Neuronal stem cell (in vitro differentiated cells): ENCODE data around the gene SIGLEC11.
"Not testable (repeated sequence)": the region's sequence is repeated elsewhere in the genome, so short reads cannot be mapped to it uniquely, and the experiment has no call there.

Experiments used
- DNase-seq: peaks from one replicate; pipeline ENCODE4 v3.0.0-alpha.2; 2013; ENCODE audit warnings: low spot score
- H2AFZ ChIP-seq: one replicate; pipeline ENCODE4 v1.6.1; 2013; ENCODE audit warnings: mild to moderate bottlenecking, low read length, inconsistent platforms
- H2AK5ac ChIP-seq: 2 replicates; pipeline ENCODE4 v1.6.1; 2013; ENCODE audit warnings: low read depth, mild to moderate bottlenecking, inconsistent platforms, low read length, moderate library complexity, mixed read lengths
- H2BK120ac ChIP-seq: 2 replicates; pipeline ENCODE4 v1.6.1; 2013; ENCODE audit warnings: low read depth, mild to moderate bottlenecking, inconsistent platforms, low read length, moderate library complexity, mixed read lengths
- H2BK12ac ChIP-seq: one replicate; pipeline ENCODE4 v1.6.1; 2013; ENCODE audit warnings: low read length, inconsistent platforms
- H2BK15ac ChIP-seq: 2 replicates; pipeline ENCODE4 v1.6.1; 2013; ENCODE audit warnings: mild to moderate bottlenecking, low read length, inconsistent platforms, mixed read lengths
- H2BK5ac ChIP-seq: one replicate; pipeline ENCODE4 v1.6.1; 2013; ENCODE audit warnings: inconsistent platforms, mild to moderate bottlenecking, low read length, moderate library complexity
- H3K14ac ChIP-seq: one replicate; pipeline ENCODE4 v1.6.1; 2013; ENCODE audit warnings: low read length, inconsistent platforms
- H3K18ac ChIP-seq: 2 replicates; pipeline ENCODE4 v1.6.1; 2013; ENCODE audit warnings: low read length, inconsistent platforms
- H3K23ac ChIP-seq: 2 replicates; pipeline ENCODE4 v1.6.1; 2013; ENCODE audit warnings: low read depth, mild to moderate bottlenecking, mixed read lengths, low read length, inconsistent platforms; ENCODE audit not compliant: poor library complexity
- H3K27ac ChIP-seq: replicated peaks from 3 replicates; pipeline ENCODE4 v1.5.1; 2013; ENCODE audit warnings: low read length, inconsistent platforms
- H3K27me3 ChIP-seq, 3 experiments: 2 replicates each; pipeline ENCODE4 v1.6.1; 2013; ENCODE audit warnings: low read length in 3 of 3, mild to moderate bottlenecking in 2 of 3, inconsistent platforms in 1 of 3, low read depth in 1 of 3, mixed read lengths in 1 of 3, moderate library complexity in 1 of 3; ENCODE audit not compliant: control insufficient read depth in 3 of 3, insufficient read depth in 3 of 3
- H3K36me3 ChIP-seq, 2 donors: replicated peaks in 1 of 2; 2 replicates each; pipeline ENCODE4 v1.6.1; 2013; ENCODE audit warnings: low read length in 2 of 2; ENCODE audit not compliant: control insufficient read depth in 2 of 2, insufficient read depth in 2 of 2
- H3K4ac ChIP-seq: 2 replicates; pipeline ENCODE4 v1.6.1; 2013; ENCODE audit warnings: inconsistent platforms, mild to moderate bottlenecking, low read length, moderate library complexity
- H3K4me1 ChIP-seq, 2 donors: 1 replicate in 1 of 2; 2 replicates in 1 of 2; pipeline ENCODE4 v1.6.1; 2013; ENCODE audit warnings: low read length in 2 of 2, low read depth in 1 of 2; ENCODE audit not compliant: control insufficient read depth in 2 of 2, insufficient read depth in 1 of 2
- H3K4me2 ChIP-seq: one replicate; pipeline ENCODE4 v1.6.1; 2013; ENCODE audit warnings: mild to moderate bottlenecking, low read length, inconsistent platforms; ENCODE audit not compliant: insufficient read depth, poor library complexity, severe bottlenecking
- H3K4me3 ChIP-seq, 2 donors: 2 replicates each; pipeline ENCODE4 v1.5.1; 2013; ENCODE audit warnings: low read length in 2 of 2, mild to moderate bottlenecking in 2 of 2, inconsistent platforms in 1 of 2, moderate library complexity in 1 of 2
- H3K79me1 ChIP-seq: one replicate; pipeline ENCODE4 v1.6.1; 2013; ENCODE audit warnings: low read depth, mild to moderate bottlenecking, inconsistent platforms, low read length, moderate library complexity
- H3K9ac ChIP-seq: one replicate; pipeline ENCODE4 v1.6.1; 2013; ENCODE audit warnings: mild to moderate bottlenecking, low read depth, low read length, inconsistent platforms; ENCODE audit not compliant: poor library complexity
- H3K9me3 ChIP-seq, 2 donors: replicated peaks in 1 of 2; 2 replicates each; pipeline versions ENCODE3 to v1.6.1; 2013; ENCODE audit warnings: low read length in 2 of 2, mild to moderate bottlenecking in 2 of 2, inconsistent platforms in 1 of 2, low read depth in 1 of 2, mixed read lengths in 1 of 2, moderate library complexity in 1 of 2; ENCODE audit not compliant: control insufficient read depth in 2 of 2, insufficient read depth in 1 of 2
- H4K8ac ChIP-seq: one replicate; pipeline ENCODE4 v1.6.1; 2013; ENCODE audit warnings: low read depth, mild to moderate bottlenecking, inconsistent platforms, low read length, moderate library complexity
- H4K91ac ChIP-seq: one replicate; pipeline ENCODE4 v1.6.1; 2013; ENCODE audit warnings: low read length, low read depth, mild to moderate bottlenecking, inconsistent platforms; ENCODE audit not compliant: poor library complexity
- WGBS, 2 donors: extraction: QIAGEN DNeasy Blood & Tissue Kit; methylation state at CpG; one replicate each; pipeline ENCODE4 v1.1.7; 2013; ENCODE audit warnings: missing lambda C conversion rate in 2 of 2, mixed read lengths in 1 of 2; ENCODE audit not compliant: insufficient read length in 2 of 2, insufficient replicate concordance in 1 of 2; ENCODE audit errors: extremely low coverage in 2 of 2; 5-methylcytosine and 5-hydroxymethylcytosine counted together

SIGLEC11 gene

DNA sequence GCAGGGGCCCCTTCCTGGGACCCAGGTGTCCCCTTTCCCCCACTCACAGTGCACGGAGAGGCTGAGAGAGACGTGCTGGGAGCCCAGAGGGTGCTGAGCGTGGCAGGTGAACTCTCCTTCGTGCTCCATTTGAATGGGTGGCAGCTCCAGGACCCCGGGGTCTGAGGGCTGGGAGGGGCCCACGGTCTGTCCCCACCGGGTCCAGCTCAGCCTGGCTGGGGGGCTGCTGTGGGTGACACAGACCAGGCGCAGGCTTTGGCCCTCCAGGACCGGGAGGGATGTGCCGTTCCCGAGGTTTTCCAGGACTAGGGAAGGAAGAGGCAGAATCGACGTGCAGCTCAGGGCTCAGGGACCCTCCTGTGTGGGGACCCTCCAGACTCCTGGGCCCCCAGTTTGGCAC is 2.4 kb downstream of the SIGLEC11 start:
- not testable (repeated sequence) for H3K9me3 ChIP-seq, H3K36me3 ChIP-seq, H3K23ac ChIP-seq, H4K8ac ChIP-seq, H3K4ac ChIP-seq, H3K79me1 ChIP-seq, H3K4me2 ChIP-seq, H3K27me3 ChIP-seq, H2BK15ac ChIP-seq, H4K91ac ChIP-seq, H2BK5ac ChIP-seq, H3K18ac ChIP-seq, H2BK120ac ChIP-seq, H3K4me3 ChIP-seq, H2BK12ac ChIP-seq, H3K4me1 ChIP-seq, H2AFZ ChIP-seq, DNase-seq, H2AK5ac ChIP-seq, H3K27ac ChIP-seq, H3K14ac ChIP-seq, H3K9ac ChIP-seq
- no CpG with 5 or more reads among the region's 13 CpGs for WGBS, 2 donors

DNA sequence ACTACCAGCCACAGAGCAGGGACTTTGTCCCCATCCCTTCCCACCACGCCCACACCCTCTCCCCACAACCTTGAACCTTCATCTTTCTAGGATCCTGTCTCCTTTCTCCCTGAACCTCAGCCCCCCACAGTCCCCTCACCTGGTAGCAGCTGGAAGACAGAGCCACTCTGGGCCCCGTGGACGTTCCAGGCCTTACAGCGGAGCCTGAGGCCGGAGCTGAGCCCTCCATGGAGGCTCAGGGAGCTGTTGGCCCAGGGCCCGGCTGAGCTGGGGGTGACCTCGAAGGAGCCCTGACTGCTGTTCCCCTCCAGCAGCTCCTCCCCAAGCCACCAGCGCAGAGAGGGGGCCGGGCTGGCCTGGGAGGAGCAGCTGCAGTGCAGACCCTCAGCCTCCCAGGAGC is 2.8 kb downstream of the SIGLEC11 start:
- H3K79me1 ChIP-seq, H3K36me3 ChIP-seq, H3K14ac ChIP-seq, H4K8ac ChIP-seq, H3K4ac ChIP-seq, H3K9me3 ChIP-seq, H3K27ac ChIP-seq, H3K9ac ChIP-seq, H2BK12ac ChIP-seq, H3K4me1 ChIP-seq, H3K27me3 ChIP-seq, H2BK120ac ChIP-seq, H3K18ac ChIP-seq, H2BK5ac ChIP-seq, DNase-seq, H3K4me2 ChIP-seq, H2BK15ac ChIP-seq, H3K4me3 ChIP-seq, H4K91ac ChIP-seq, H2AK5ac ChIP-seq: not testable (repeated sequence)
- H2AFZ ChIP-seq, result peak overlapping the region; percentile 49
- peak overlapping the region; percentile 73 for H3K23ac ChIP-seq
- no CpG with 5 or more reads among the region's 9 CpGs for WGBS, 2 donors

DNA sequence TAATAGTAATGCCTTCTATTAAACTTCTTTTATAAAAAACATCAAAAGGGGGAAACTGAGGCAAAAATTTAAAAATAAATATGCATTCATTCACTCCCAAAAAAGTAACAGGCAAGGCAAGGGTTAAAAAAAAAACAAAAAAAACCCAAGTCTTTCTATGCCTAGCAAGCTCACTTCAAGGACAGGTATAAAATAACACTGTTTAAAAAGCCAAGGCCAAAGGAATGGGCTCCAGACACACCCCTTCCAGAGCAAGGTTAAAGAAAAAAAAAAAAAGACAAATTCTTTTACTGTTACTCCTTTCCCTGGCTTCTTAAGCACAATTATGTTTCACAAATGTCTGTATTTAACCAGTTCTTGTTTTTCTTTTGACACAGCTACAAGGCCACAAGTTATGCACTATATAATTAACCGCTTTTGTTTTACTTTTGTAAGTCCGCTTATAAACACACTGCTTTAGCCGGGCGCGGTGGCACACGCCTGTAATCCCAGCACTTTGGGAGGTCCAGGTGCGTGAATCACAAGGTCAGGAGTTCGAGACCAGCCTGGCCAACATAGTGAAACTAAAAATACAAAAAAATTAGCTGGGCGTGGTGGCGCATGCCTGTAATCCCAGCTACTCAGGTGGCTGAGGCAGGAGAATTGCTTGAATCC is 3.6 kb downstream of the SIGLEC11 start:
- Histone ChIP-seq H3K4me1 (peaks cover 0 to 4% of the 10 kb centered on the region in 2 donors), H3K27me3 (no peaks in the 10 kb centered on the region), H3K9ac (no peak overlapping the region), H3K23ac (no peak overlapping the region), H2AFZ (no peak overlapping the region), H4K8ac (no peak overlapping the region), H2BK12ac (no peak overlapping the region), H3K79me1 (no peaks in the 10 kb centered on the region), H3K4me2 (no peak overlapping the region), H3K4ac (no peak overlapping the region), H3K4me3 (no peak overlapping the region), H2BK120ac (no peak overlapping the region), H3K14ac (no peak overlapping the region), H2BK5ac (no peak overlapping the region), H3K18ac (no peak overlapping the region), H3K27ac (no peak overlapping the region), H2AK5ac (no peak overlapping the region), H4K91ac (no peak overlapping the region), H3K36me3 (no peaks in the 10 kb centered on the region), H3K9me3 (peaks cover 0 to 2% of the 10 kb centered on the region in 2 donors), H2BK15ac (no peak overlapping the region)
- no peak for DNase-seq
- WGBS, 2 donors, result no CpG with 5 or more reads among the region's 10 CpGs

DNA sequence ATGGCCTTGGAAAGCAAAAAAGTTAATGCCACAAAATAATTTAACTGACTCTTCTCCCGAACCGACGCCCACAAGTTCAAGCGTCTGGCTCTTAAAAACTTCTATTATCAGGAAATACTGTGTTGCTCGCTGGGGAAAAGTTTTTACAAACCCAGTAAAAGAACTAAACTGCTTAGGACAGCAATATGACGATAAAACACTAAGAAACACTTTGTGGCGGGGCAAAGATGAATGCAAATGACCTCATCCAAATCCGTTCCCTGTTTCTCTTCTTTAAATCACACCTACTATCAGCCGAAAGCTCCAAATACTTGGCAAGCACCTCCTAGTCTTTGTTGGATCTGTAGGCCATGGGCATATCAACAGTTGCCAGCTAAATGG is 4.9 kb downstream of the SIGLEC11 start:
- WGBS, 2 donors, result no CpG with 5 or more reads among the region's 9 CpGs
- Histone ChIP-seq H2AK5ac (no peak overlapping the region), H3K27ac (no peak overlapping the region), H3K23ac (no peak overlapping the region), H4K8ac (no peak overlapping the region), H2BK120ac (no peak overlapping the region), H3K27me3 (no peaks in the 10 kb centered on the region), H2BK12ac (no peak overlapping the region), H3K4me3 (no peak overlapping the region), H3K14ac (no peak overlapping the region), H3K4me2 (no peak overlapping the region), H2AFZ (no peak overlapping the region), H3K9ac (no peak overlapping the region), H3K79me1 (no peaks in the 10 kb centered on the region), H3K18ac (no peak overlapping the region), H3K36me3 (no peaks in the 10 kb centered on the region), H3K4ac (no peak overlapping the region), H3K4me1 (peaks cover 0 to 4% of the 10 kb centered on the region in 2 donors), H3K9me3 (peaks cover 2 to 3% of the 10 kb centered on the region in 2 donors), H2BK5ac (no peak overlapping the region), H4K91ac (no peak overlapping the region), H2BK15ac (no peak overlapping the region)
- no peak for DNase-seq
